ENCODE results near the gene CCNDBP1.

The CCNDBP1 gene

GRCh38 chr15:43214592-43215295 lies 29.5 kb downstream of the CCNDBP1 start:
- TF ChIP-seq ZC3H10 (CRISPR knock-in tag; IDR thresholded peaks at IDR 0.05) (no peak), TCF4 (CRISPR knock-in tag; IDR thresholded peaks at IDR 0.05; ENCODE audit: borderline replicate concordance) (no peak), ARNTL (CRISPR knock-in tag; IDR thresholded peaks at IDR 0.05; ENCODE audit: borderline replicate concordance, low read depth) (no peak), ESRRG (CRISPR knock-in tag; IDR thresholded peaks at IDR 0.05) (no peak), SNAI2 (CRISPR knock-in tag; IDR thresholded peaks at IDR 0.05) (no peak), ZFP30 (CRISPR knock-in tag; IDR thresholded peaks at IDR 0.05) (no peak), ZFP3 (CRISPR knock-in tag; IDR thresholded peaks at IDR 0.05) (no peak)

DNA sequence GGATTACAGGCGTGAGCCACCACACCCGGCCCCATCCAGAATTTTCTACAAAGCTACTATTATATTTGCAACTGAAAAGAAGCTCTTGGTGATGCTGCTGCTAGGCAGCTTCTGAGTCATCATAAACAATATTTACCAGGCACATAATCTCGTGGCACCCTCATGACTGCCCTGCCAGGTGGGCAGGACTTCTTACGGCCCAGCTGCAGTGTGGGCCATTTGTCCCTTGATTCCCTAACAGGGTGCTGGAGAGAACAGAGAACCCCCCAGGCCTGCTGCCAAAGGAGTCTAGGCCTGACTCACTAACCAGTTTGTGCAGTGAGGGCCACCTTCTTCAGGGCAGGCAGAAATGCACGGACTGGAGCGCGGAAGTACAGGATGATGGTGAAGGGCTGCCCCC lies 30.8 kb downstream of the CCNDBP1 start:
- TF ChIP-seq TOX (CRISPR knock-in tag; IDR thresholded peaks at IDR 0.05; ENCODE audit: borderline replicate concordance), result no peak
- TF ChIP-seq, protein P1, sequence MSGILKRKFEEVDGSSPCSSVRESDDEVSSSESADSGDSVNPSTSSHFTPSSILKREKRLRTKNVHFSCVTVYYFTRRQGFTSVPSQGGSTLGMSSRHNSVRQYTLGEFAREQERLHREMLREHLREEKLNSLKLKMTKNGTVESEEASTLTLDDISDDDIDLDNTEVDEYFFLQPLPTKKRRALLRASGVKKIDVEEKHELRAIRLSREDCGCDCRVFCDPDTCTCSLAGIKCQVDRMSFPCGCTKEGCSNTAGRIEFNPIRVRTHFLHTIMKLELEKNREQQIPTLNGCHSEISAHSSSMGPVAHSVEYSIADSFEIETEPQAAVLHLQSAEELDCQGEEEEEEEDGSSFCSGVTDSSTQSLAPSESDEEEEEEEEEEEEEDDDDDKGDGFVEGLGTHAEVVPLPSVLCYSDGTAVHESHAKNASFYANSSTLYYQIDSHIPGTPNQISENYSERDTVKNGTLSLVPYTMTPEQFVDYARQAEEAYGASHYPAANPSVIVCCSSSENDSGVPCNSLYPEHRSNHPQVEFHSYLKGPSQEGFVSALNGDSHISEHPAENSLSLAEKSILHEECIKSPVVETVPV (CRISPR knock-in tag; IDR thresholded peaks at IDR 0.05), result no peak
- TF ChIP-seq ZNF70 (CRISPR knock-in tag; IDR thresholded peaks at IDR 0.05), result no peak
- peak; percentile 20; the same call in 1 of the 3 replicates for ATAC-seq

More at GRCh38 chr15:43214592-43215295, 29.5 kb downstream of the CCNDBP1 start:
- ATAC-seq, result no peak

DNA sequence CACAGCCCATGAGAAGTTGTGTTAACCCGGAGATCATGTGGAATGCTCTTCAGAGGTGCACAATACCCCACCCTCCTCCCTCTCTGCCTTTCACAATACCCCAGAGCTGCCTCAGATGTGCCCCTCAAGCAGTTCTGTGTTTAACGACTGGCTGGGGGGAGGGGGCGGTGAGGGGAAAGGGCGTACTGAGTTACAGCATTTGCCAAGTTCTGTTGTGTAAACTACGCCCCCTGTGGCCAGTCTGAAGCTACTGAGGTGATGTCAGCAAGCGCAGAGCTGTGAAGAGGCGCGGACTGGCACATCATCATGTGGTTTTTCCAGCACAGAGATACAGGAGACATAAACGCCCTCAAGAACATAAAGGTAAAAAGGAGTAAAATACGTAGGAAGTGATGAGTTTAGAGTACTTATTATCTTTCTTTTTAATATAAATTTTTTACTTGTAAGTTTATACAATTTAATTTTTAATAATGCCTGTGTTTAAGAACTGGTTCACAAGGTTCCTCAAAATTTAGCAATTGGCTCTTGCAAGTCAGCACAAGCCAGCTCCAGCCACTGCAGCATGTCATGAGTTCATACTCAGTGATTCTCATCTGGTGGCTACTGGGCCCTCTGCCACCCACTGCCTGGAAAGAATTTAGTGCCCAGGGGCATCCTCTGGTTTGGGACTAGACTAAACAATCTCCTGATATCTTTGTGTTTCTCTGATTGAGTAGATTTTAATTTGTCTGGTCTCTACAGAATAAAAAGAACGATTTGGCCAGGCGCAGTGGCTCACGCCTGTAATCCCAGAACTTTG lies 33.9 kb downstream of the CCNDBP1 start:
- peak; percentile 41; the same call in 1 of the 3 replicates for ATAC-seq
- TF ChIP-seq ARNTL (CRISPR knock-in tag; IDR thresholded peaks at IDR 0.05; ENCODE audit: borderline replicate concordance, low read depth) (no peak), GLIS3 (CRISPR knock-in tag; IDR thresholded peaks at IDR 0.05) (no peak), TCF4 (CRISPR knock-in tag; IDR thresholded peaks at IDR 0.05; ENCODE audit: borderline replicate concordance) (no peak), OSR1 (CRISPR knock-in tag; IDR thresholded peaks at IDR 0.05) (no peak)
- TF ChIP-seq, protein P2, sequence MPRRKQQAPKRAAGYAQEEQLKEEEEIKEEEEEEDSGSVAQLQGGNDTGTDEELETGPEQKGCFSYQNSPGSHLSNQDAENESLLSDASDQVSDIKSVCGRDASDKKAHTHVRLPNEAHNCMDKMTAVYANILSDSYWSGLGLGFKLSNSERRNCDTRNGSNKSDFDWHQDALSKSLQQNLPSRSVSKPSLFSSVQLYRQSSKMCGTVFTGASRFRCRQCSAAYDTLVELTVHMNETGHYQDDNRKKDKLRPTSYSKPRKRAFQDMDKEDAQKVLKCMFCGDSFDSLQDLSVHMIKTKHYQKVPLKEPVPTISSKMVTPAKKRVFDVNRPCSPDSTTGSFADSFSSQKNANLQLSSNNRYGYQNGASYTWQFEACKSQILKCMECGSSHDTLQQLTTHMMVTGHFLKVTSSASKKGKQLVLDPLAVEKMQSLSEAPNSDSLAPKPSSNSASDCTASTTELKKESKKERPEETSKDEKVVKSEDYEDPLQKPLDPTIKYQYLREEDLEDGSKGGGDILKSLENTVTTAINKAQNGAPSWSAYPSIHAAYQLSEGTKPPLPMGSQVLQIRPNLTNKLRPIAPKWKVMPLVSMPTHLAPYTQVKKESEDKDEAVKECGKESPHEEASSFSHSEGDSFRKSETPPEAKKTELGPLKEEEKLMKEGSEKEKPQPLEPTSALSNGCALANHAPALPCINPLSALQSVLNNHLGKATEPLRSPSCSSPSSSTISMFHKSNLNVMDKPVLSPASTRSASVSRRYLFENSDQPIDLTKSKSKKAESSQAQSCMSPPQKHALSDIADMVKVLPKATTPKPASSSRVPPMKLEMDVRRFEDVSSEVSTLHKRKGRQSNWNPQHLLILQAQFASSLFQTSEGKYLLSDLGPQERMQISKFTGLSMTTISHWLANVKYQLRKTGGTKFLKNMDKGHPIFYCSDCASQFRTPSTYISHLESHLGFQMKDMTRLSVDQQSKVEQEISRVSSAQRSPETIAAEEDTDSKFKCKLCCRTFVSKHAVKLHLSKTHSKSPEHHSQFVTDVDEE (CRISPR knock-in tag; IDR thresholded peaks at IDR 0.05), result 0 out of 2 replicates have a peak, but pooled peaks have one; percentile 25
- TF ChIP-seq, protein P3, sequence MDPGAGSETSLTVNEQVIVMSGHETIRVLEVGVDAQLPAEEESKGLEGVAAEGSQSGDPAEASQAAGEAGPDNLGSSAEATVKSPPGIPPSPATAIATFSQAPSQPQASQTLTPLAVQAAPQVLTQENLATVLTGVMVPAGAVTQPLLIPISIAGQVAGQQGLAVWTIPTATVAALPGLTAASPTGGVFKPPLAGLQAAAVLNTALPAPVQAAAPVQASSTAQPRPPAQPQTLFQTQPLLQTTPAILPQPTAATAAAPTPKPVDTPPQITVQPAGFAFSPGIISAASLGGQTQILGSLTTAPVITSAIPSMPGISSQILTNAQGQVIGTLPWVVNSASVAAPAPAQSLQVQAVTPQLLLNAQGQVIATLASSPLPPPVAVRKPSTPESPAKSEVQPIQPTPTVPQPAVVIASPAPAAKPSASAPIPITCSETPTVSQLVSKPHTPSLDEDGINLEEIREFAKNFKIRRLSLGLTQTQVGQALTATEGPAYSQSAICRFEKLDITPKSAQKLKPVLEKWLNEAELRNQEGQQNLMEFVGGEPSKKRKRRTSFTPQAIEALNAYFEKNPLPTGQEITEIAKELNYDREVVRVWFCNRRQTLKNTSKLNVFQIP (CRISPR knock-in tag; IDR thresholded peaks at IDR 0.05; ENCODE audit: borderline replicate concordance, low read depth), result no peak

DNA sequence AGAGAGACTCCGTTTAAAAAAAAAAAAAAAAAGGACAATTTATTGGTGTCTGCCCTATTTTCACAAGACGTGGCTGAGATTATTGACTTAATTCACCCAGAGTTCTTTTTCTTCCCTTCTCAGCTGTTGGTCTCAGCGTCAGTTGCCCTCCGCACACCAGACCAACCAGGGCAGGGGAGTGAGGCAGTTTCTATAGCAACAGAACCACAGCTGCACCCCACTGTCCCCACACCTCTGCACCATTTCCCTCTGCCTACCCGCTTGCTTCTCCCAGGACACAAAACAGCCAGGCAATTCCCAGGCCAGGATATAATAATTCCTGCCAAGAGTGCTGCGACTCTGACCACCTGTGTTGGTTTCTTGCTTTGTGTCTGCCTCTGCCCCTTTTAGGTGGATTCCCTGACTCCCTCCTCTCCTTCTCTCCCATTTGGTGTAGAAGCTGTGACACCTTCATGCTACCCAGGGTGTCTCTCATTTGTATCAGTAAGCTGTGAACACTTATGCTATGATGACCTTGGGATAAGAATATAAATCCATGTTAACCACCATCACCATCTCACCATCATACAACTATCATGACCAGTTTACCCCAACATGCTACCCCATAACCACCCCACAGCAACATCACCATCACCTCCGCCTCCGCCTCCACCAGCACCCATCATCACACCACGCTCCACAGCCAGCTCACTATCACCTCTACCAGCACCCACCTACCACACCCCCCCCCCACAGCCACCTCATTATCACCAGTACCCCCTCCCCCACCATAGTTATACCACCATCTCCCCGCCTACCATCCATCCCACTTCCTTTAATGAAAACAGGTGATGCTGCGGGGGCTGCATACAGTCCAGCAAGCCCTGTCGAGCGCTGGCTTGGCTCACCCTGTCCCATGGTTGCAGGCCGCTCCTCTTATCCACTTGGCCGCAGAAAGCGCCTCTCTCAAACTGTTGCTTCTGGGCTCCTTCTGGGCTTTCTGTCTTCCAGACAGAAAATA lies 35.0 kb downstream of the CCNDBP1 start:
- no peak for ATAC-seq
- TF ChIP-seq, protein P2 (CRISPR knock-in tag; IDR thresholded peaks at IDR 0.05), result no peak
- TF ChIP-seq PPARA (CRISPR knock-in tag; IDR thresholded peaks at IDR 0.05; ENCODE audit: borderline replicate concordance) (no peak), ZNF70 (CRISPR knock-in tag; IDR thresholded peaks at IDR 0.05) (no peak), ARNTL (CRISPR knock-in tag; IDR thresholded peaks at IDR 0.05; ENCODE audit: borderline replicate concordance, low read depth) (no peak), SNAI2 (CRISPR knock-in tag; IDR thresholded peaks at IDR 0.05) (no peak), ZFP30 (CRISPR knock-in tag; IDR thresholded peaks at IDR 0.05) (no peak), RARB (CRISPR knock-in tag; IDR thresholded peaks at IDR 0.05) (no peak), TOX (CRISPR knock-in tag; IDR thresholded peaks at IDR 0.05; ENCODE audit: borderline replicate concordance) (no peak), ZFP3 (CRISPR knock-in tag; IDR thresholded peaks at IDR 0.05) (no peak), ESRRG (CRISPR knock-in tag; IDR thresholded peaks at IDR 0.05) (no peak), BACH2 (CRISPR knock-in tag; IDR thresholded peaks at IDR 0.05; ENCODE audit: borderline replicate concordance) (no peak)
- TF ChIP-seq, protein P1 (CRISPR knock-in tag; IDR thresholded peaks at IDR 0.05), result no peak
- TF ChIP-seq, protein P4, sequence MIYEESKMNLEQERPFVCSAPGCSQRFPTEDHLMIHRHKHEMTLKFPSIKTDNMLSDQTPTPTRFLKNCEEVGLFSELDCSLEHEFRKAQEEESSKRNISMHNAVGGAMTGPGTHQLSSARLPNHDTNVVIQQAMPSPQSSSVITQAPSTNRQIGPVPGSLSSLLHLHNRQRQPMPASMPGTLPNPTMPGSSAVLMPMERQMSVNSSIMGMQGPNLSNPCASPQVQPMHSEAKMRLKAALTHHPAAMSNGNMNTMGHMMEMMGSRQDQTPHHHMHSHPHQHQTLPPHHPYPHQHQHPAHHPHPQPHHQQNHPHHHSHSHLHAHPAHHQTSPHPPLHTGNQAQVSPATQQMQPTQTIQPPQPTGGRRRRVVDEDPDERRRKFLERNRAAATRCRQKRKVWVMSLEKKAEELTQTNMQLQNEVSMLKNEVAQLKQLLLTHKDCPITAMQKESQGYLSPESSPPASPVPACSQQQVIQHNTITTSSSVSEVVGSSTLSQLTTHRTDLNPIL (CRISPR knock-in tag; IDR thresholded peaks at IDR 0.05; ENCODE audit: low read depth), result no peak

Measured in SK-N-SH treated with all-trans-retinoic acid at 6 μM for 48 hours (cell line).